Activated CD8-positive, alpha-beta memory T cell treated with anti-CD3 and anti-CD28 coated beads for 48 hours (primary cell): Measurements from ENCODE around the gene CASP8.
"Not testable (repeated sequence)": the region's sequence is repeated elsewhere in the genome, so short reads cannot be mapped to it uniquely, and the experiment has no call there.

Source experiments
- DNase-seq, 3 experiments: peaks; one replicate each; pipeline ENCODE4 v3.0.0-alpha.2; 2020; ENCODE audit warnings: low read depth in 2 of 3, low spot score in 2 of 3

The CASP8 gene

DNA sequence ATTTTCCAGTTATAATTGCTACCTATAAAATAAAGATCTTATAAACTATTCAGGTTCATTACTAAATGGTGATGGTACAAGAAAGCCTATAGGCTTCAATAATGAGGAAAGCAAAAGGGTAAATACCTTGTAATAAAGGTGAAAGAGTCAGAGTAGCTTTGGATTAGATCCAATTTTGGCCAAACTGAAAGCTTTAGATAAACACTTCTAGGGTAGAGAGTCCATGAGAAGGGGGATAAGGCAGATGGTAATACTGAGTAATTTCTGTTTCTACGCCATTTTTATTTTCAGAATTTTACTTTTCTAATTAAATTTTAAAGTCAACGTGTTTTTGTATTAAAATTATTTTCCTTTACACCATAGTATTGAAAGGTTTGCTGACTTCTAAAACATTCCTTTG is 9.4 kb downstream of the CASP8 start:
- no peak for DNase-seq

DNA sequence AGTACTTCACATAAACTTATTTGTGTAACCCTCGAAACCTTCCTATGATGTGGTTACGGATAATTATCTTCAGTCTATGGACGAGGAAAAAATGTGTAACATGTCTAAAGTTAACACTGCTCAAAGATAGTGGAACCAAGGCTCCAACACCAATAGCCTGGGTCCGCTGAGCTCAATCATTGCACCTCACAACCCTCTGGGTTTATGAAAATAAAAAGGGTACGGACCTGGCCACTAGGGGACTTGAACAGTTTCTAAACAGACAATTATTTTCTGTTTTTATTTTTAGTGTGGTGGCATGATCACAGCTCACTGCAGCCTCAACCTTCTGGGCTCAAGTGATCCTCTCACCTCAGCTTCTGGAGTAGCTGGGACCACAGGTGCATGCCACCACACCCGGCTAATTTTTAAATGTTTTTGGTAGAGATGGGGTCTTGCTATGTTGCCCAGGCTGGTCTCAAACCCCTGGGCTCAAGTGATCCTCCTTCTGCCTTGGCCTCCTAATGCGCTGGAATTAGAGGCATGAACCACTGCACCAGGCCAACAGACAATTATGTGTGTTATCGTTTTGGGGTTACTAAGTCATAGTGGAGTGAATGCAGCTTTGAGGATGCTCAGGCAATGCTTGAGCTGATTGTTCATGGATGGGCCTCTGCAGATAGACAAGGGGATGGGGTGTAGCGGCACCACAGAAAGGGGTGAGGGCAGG is 10.1 kb downstream of the CASP8 start:
- no peak for DNase-seq

DNA sequence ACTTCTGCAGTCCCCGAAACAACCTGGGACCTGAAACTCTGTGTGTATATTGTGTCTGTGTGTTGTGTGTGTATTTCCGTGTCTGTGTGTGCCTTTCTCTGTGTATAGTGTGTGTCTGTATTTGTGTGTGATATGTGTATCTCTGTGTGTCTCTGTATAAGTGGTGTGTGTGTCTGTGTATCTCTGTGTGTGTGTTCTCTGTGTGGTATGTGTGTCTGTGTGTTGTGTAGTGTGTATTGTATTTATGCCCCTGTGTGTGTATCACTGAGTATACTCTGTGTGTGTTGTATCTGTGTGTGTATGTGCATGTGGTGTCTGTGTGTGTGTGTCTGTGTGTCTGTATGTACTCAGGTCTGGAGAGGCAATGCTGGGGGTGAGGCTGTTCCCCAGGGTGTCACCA is 11.6 kb downstream of the CASP8 start:
- no peak for DNase-seq

DNA sequence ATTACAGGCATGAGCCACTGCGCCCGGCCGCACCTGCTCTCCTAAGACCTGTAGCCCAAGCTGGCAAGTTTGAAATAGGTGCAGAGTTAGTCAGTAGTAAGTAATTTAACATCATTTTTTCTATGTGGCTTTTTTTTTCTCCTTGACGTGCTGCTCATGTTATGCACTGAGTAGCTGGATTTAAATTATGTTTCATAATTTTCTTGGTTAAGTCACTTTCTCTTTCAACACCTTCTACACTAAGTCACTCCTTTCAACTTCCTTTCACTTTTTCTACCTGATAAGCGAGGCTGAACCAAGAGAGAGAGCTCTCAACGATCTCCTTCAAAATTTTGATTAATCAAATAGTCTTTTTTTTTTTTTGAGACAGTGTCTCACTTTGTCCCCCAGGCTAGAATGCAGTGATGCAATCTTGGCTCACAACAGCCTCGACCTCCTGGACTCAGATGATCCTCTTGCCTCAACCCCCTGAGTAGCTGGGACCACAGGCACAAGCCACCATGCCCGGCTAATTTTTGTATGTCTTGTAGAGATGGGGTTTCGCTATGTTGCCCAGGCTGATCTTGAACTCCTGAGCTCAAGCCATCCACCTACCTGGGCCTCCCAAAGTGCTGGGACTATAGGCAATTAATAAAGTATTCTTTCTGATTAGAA is 13.1 kb downstream of the CASP8 start:
- no peak for DNase-seq

DNA sequence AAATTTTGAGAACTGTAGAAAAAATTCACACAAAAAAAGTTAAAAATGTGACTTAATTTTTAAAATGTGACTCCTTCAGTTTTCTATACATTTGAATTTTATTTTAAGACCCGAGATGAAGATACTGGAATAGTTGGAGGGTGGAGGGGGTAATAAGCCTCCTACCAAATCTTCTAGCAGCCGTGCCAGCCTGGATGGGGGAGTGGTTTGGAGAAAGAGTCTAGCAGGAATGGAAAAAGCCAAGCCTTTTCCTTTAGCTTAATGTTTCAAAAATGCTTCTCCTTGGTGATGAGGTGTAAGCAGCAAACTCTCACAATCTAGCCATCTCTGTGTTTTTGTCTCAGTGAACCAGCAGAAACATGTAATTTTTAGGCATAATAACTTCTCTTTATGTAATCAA is 14.7 kb downstream of the CASP8 start:
- no peak for DNase-seq

DNA sequence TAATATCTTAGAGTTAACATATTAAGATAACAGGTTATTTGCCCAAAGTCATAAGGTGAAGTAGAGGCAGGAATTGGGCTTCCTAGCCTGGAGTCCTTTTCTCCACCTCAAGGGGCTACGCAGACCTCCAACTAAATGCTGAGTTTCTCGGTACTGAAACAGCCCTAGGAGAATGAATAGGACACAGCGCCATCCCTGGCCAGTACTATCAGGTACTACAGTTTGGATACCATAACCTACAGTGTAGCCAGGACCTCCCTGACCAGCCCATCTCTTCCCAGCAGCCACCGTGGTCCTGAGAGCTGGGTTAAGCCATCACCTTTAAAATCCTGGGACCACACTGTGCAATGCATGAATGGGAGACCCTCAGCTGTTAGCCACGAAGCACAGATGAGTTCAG is 15.7 kb downstream of the CASP8 start:
- no peak for DNase-seq

DNA sequence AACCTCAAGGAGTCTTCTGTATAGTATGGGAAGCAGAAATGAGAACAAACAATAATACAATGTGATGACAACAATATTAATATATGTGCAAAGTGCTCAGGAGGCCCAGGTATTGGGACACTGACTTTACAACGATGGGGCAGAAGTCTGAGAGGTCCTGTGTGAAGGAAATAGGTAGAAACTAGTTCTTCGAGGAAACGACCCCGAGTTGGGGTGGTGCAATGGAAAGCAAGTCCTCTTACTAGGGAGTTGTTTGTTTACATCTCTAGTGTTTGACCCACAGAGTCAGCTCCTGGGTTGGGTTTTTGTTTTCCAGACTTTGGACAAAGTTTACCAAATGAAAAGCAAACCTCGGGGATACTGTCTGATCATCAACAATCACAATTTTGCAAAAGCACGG is 16.2 kb downstream of the CASP8 start:
- no peak for DNase-seq

DNA sequence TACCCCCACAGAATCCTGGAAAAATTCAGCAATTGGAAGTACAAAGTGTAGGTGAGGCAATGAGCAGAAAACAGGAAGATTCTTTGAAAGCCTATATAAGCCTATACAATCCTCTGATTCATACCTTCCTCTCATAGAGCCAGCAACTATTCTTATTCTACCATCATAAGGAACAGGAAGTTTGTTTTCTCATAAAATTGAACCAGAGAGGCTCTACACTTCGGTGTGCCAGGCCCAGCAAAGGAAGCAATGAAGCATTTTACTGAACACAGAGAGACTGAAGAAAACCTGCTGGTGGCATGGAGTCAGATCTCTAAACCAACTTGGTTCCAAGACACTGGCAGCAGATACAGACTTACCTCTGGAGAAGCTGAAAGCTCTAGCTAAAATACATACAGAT is 18.7 kb downstream of the CASP8 start:
- no peak for DNase-seq

DNA sequence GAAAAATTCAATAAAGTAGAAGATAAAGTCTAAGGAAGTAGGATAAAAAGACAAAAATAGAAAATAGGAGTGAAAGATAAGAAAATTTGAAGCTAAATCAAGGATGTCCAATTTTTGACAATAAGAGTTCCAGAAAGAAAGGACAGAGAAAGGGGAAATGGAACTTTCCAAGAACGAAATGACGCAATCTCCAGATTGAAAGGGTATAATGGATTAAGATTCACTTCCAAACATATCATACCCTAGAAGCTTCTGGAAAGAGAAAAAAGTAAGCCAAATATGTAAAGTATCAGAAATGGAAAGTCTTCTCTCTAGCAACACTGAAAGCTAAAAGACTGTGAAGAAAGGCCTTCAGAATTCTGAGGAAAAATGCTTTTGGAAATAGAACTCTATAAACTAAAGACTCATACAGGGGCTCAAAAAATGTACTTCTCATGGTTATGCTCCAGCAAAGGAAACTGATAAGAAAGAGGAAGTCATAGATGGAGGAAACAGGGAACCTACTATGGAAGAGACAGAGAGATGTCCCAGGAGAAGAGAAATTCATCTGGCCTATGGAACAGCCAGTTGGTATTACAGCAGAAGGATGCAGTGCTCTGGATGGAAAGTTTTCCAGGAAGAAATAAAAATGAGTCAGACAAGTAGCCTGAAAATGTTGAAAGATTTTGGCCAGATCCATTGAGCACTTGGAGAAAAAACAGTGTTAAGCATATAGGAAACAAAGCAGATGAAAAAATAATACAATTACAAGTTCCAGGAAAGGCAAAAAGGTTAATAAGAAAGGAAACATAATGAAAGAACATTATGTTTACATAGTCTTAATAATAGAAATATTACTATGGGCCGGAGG is 20.1 kb downstream of the CASP8 start:
- no peak for DNase-seq

DNA sequence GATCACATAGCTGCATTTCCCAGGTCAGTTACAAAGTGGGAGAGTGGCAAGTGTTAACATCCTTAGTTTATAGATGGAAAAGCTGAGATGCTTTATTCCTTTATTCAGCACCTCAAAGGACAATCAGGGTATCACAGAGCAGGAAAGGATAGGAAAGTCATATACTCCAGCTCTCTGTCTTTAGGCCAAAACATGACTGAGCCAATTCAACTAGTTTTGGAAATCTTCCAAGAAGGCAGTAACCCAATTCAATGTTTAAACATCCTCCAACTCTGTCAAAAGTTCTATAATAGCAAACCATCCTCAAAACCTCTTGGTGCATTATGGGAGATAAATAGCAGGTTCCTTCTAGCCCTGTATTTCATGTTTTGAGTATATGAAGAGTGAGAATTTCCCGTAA is 25.2 kb downstream of the CASP8 start:
- no peak for DNase-seq

DNA sequence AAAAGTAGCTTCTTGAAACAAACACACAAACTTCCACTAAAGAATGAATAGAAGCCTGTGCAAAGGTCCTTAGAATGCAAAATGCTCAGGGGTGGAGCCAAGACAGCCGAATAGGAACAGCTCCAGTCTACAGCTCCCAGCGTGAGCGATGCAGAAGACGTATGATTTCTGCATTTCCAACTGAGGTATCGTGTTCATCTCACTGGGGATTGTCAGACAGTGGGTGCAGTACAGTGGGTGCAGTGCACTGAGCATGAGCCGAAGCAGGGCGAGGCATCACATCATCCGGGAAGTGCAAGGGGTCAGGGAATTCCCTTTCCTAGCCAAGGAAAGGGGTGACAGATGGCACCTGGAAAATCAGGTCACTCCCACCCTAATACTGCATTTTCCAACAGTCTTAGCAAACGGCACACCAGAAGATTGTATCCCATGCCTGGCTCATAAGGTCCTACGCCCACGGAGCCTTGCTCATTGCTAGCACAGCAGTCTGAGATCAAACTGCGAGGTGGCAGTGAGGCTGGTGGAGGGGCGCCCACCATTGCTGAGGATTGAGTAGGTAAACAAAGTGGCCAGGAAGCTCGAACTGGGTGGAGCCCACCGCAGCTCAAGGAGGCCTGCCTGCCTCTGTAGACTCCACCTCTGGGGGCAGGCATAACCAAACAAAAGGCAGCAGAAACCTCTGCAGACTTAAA is 30.3 kb downstream of the CASP8 start:
- not testable (repeated sequence) for DNase-seq

DNA sequence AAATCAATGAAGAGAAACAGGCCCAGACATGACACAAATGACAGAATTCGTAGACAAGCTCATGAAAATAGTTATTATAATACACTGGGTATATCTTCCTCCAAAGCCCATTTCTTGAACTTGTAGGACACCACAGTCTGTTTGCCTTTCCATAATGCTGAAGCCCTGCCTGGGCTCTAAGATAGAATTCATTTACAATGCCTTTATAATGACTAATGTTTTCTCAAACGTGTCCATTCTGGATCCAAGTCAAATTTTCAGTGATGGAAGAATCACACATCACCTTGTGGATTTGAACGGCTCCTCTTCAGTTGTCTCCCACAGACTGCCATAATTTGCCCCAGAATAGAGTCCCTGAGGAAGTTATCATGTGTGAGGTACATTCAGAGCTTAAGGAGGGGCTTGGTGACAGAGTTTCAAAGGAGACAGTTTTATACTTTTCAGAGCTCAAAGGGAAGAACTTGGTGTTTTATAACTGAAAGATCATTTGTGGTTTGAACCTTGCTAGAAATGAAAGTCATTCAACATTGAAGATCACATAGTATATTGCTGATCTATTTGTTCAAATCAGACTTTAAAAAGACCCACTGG is 38.2 kb downstream of the CASP8 start:
- DNase-seq = no peak

DNA sequence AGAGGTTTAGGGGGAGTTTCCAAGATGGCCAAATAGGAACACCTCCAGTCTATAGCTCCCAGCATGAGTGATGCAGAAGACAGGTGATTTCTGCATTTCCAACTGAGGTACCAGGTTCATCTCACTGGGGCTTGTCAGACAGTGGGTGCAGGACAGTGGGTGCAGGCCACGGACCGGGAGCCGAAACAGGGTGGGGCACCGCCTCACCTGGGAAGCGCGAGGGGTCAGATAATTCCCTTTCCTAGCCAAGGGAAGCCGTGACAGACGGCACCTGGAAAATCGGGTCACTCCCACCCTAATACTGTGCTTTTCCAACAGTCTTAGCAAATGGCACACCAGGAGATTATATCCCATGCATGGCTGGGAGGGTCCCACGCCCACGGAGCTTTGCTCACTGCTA is 39.6 kb downstream of the CASP8 start:
- not testable (repeated sequence) for DNase-seq

DNA sequence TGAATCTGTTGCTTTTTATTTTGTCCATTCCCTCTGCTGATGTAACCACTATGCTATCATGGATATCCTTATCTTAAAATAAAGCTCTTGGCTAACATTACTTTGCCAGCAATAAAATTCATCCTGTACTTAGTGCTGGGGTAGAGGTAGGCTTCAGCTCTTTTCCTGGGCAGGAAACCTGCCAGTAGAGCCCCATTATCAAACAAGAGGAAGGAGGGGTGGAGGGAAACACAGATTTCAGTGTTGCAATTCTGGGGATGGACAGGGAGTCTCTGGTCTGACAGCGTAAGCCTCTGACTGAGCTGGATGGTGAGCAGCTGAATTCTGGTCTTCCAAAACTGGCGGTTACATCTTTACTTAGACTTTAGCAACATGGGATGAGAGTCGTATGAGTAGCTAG is 47.5 kb downstream of the CASP8 start:
- no peak for DNase-seq

DNA sequence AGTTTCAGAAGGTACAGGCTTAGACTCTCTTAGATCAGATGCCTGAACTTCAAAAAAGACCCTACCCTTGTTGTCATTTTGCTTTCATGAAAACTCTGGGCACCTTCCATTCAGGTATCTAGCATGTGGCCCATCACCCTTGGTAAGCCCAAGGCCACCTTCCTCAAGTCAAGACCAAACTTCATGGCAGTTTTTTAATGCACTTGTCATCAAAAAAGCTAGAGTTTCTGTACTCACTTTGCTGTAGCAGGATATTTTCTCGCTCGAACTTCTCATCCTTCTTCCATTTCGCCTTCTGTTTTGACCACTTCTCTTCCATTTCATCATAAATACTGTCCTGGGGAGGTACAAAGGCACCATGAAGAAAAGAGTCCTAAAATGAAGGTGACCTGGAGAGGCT is 48.6 kb downstream of the CASP8 start:
- DNase-seq = no peak

DNA sequence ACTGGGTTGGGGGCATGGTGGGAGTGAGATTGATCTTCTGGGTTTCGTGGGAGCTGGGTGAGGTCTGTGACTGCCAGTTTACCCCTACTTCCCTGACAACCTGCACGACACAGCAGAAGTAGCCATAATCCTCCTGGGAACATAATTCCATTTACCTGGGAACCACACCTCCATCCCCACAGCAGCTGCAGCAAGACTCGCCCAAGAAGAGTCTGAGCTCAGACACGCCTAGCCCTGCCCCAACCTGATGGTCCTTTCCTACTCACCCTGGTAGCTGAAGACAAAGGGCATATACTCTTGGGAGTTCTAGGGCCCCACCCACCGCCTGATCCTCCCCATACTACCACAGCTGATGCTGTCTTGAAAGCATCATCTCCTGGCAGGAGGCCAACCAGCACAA is 53.0 kb downstream of the CASP8 start:
- DNase-seq = no peak

DNA sequence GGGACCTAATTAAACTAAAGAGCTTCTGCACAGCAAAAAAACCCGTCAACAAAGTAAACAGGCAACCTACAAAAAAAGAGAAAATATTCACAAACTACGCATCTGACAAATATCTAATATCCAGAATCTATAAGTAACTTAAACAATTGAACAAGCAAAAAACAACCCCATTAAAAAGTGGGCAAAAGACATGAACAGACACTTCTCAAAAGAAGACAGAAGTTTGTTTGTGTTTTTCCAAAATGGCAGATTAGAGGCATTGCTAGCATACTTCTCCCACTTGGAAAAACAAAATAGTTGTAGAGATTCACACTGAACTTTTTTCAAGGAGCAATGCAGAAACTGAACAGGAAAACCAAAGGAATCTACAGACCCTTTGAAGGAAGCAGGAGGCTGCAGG is 59.2 kb downstream of the CASP8 start:
- DNase-seq = no peak

DNA sequence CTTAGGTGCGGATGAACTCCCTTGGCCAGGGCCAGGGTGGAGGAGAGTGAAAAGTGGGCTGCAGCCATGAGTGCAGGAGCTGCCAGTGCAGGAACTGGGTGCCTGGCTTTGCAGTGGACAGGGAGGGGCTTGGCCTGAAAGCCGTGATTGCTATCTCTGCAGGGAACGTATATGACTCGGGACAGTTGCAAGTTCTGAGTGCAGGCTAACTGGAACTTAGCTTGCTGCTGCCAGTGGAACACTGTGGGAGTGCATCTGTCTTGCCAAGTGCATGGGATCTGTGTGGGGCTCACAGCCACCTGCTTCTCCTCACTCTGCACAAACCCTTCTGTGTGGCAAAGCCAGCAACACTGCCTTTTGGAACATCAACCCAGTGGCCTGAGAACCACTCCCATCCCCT is 59.9 kb downstream of the CASP8 start:
- no peak for DNase-seq

DNA sequence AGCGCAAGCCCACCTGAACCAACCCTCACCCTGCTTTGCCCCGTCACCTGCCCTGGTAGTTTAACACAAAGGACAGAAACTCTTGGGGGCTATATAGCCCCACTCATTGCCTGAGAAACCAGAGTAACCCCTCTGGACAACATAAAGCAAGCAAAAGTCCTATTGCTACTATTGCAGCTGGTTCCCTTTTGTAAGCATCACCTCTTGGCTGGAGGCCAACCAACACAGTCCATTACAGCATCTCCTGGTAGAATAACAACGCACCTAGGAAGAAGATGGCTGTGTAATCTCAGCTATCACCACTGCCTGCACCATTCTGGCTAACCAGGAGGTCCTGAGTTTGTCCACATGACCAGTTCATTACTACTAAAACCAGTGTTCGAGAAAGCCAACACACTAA is 60.4 kb downstream of the CASP8 start:
- DNase-seq = no peak

DNA sequence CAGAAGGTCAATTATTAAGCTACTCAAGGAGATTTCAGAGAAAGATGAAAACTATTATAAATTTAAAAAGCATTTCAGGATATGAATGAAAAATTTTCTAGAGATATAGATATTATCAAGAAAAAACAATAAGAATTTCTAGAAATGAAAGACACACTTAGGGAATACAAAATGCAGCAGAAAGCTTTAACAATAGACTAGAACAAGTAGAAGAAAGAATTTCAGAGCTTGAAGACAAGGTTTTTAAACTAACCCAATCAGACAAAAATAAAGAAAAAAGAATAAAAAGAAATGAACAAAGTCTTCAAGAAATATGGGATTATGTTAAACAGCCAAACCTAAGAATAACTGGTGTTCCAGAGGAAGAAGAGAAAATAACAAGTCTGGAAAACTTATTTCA is 62.4 kb downstream of the CASP8 start:
- DNase-seq = no peak

DNA sequence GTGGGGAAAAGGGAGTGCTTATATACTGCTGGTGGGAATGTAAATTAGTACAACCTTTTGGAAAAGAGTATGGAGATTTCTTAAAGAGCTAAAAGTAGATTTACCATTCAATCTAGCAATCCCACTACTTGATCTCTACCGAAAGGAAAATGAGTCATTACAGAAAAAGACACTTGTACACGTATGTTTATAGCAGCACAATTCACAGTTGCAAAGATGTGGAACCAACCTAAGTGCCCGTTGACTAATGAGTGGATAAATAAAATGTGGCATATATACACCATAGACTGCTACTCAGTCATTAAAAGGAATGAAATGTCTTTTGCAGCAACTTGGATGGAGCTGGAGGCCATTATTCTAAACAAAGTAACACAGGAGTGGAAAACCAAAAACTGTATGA is 67.3 kb downstream of the CASP8 start:
- no peak for DNase-seq
